ENCODE data around the gene ATOX1.

DNA sequence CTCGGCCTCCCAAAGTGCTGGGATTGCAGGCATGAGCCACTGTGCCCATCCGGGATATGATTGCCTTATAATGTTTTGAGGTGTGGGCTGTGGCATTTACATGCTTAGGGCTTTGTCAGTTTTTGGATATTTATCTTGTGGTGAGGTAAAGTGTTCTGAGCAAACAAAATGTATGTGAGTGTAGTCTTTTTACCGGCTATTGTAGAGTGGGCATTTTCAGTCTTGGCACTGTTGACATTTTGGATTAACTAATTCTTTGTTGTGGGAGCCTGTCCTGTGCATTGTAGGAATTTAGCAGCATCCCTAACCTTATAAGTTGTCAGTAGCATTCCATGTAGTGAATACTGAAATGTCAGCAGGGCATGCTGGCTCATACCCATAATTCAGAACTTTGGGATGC, 34.9 kb upstream of the ATOX1 start:
- no peak for TF ChIP-seq EZH2 (IDR thresholded peaks at IDR 0.05; ENCODE audit: borderline replicate concordance, low read length)
- TF ChIP-seq, protein P1, sequence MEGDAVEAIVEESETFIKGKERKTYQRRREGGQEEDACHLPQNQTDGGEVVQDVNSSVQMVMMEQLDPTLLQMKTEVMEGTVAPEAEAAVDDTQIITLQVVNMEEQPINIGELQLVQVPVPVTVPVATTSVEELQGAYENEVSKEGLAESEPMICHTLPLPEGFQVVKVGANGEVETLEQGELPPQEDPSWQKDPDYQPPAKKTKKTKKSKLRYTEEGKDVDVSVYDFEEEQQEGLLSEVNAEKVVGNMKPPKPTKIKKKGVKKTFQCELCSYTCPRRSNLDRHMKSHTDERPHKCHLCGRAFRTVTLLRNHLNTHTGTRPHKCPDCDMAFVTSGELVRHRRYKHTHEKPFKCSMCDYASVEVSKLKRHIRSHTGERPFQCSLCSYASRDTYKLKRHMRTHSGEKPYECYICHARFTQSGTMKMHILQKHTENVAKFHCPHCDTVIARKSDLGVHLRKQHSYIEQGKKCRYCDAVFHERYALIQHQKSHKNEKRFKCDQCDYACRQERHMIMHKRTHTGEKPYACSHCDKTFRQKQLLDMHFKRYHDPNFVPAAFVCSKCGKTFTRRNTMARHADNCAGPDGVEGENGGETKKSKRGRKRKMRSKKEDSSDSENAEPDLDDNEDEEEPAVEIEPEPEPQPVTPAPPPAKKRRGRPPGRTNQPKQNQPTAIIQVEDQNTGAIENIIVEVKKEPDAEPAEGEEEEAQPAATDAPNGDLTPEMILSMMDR (conservative IDR thresholded peaks at IDR 0.05 in 1 of 2, IDR thresholded peaks at IDR 0.05 in 1 of 2; ENCODE audit: extremely low read depth in 1 of 2, insufficient read depth in 1 of 2, low read depth in 1 of 2, low read length in 2 of 2) = no peak
